ENCODE results near the gene MGLL.

GRCh38 chr3:127840671-127841070 is 18.4 kb upstream of the MGLL start:
- no peak for TF ChIP-seq CTCF (IDR thresholded peaks at IDR 0.05)
- TF ChIP-seq POLR2AphosphoS5 (IDR thresholded peaks at IDR 0.05) = no peak
- TF ChIP-seq EP300 (IDR thresholded peaks at IDR 0.05) = no peak
